NCI-H1092 treated with DMSO at 0.1 percent for 48 hours (cell line): ENCODE results near the gene SLC12A9.

Source experiments
- DNase-seq: peaks from one replicate; lab custom pipeline; 2025; lab: John Stamatoyannopoulos, UW

SLC12A9 gene

DNA sequence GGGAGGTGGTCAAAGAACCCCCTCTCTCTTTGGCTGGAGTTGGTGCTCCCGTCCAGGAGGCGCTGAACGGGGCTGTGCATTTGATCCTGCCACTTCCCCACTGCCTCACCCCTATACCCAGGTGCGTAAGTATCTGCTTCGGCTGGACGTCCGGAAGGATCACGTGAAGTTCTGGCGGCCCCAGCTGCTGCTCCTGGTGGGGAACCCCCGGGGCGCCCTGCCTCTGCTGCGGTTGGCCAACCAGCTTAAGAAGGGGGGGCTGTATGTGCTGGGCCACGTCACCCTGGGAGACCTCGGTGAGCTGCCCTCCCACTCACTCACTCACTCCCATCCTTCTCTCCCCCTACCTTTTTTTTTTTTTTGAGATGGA is 9.1 kb downstream of the SLC12A9 start:
- no peak for DNase-seq

DNA sequence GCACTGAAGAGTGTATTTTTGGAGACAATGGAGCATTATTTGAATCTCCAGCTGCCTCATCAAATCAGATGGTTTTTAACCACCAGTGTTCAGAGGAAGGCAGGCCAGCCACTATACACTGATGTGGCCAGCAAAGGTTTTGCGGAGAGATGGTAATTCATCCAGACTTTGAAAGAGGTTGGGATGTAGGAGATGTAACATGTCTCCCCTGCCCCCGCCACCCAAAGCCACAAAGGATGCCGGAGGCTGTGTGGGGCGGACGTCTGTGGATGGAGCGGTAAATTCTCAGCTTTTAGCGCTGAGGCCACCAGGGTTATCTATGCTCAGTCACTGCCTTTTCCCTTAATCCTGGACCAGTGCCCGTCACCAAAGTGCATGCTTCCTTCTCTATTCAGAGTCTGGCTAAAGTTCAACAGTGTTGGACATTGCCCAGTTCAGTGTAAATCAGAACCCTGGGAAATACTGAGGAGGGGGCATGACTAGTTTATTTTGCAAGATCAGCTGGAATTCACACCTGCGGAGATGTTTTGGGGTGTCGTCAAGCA is 11.0 kb downstream of the SLC12A9 start:
- DNase-seq: peak; percentile 53

DNA sequence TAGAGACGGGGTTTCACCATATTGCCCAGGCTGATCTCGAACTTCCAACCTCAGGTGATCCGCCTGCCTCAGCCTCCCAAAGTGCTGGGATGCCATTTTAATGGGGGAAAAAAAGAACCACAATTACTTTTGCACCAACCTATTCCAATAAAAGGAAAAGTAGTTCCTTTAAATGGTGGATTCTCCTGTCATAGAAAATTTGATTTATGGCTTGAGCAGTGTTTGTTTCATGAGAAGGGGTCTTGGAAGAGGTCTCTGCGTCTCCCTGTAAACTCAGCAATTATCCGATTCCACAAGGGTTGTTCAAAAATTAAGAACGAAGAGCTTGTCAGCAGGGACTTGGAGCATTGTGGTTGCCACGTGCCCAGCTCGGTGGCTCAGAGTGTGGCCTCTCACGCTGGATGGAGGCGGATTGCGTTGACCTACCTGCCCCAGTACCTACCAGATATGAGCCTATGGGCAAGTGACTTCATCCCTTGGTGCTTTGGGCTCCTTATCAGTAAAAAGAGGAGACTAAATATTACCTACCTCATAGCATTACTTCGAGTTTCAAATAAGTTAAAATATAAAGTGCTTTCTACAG is 11.8 kb downstream of the SLC12A9 start:
- no peak for DNase-seq

- peak; percentile 21 for DNase-seq
Observed at GRCh38 chr7:100865372-100865911, 12.9 kb downstream of the SLC12A9 start.

- DNase-seq: peak; percentile 66
Observed at GRCh38 chr7:100865938-100866728, 13.6 kb downstream of the SLC12A9 start.

- DNase-seq: no peak
Observed at GRCh38 chr7:100866729-100867039, 14.2 kb downstream of the SLC12A9 start.

- no peak for DNase-seq
Observed at GRCh38 chr7:100867040-100867775, 14.7 kb downstream of the SLC12A9 start, which contains the start of gene TRIP6. Gene TRIP6, plus strand, starts transcription at chr7:100867387. Its CDS starts 111 bp downstream, at chr7:100867498.

DNA sequence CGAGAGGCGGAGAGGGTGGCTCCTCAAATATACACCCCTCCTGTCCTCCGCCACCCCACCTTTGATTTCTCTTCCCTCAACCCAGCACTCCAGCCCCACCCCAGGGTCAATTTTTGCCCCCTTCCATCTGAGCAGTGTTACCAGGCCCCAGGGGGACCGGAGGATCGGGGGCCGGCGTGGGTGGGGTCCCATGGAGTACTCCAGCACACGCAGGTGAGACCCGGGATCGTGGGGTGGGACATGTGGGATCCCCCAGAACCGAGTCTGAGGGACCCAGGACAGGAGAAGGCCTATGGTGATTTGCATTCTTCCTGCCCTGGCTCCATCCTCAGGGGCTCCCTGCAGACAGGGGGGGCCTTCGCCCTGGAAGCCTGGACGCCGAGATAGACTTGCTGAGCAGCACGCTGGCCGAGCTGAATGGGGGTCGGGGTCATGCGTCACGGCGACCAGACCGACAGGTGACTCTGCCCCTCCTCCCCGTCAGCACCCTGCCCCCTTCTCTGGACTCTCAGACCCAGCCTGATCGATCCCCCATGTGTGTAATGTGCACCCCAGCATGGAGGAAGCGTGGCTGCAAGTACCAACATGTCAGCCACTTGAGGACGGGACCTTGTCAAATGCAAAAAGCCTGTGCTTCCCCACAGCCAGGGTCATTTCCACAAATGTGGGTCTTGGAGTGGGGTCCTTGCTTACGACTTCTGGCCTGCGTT is 15.4 kb downstream of the SLC12A9 start:
- no peak for DNase-seq

DNA sequence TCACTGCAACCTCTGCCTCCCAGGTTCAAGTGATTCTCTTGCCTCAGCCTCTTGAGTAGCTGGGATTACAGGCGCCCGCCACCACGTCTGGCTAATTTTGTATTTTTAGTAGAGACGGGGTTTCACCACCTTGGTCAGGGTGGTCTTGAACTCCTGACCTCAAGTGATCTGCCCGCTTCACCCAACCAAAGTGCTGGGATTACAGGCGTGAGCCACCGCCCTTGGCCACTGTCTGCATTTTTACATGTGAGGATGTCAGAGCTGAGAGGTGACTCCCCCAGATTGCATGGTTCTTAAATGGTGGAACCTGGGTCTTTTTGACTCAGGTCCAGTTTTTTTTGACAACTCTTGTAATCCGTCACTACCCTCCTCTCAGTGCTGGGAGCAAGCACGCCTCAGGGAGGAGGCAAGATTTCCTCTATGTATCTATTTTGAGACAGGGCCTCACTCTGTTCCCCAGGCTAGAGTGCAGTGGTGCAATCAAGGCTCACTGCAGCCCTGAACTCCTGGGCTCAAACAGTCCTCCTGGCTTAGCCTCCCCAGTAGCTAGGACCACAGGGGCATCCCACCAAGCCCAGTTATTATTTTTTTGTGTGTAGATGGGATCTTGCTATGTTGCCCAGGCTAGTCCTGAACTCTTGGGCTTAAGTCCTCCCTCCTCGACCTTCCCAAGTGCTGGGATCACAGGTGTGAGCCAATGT is 21.2 kb downstream of the SLC12A9 start:
- no peak for DNase-seq

- no peak for DNase-seq
Observed at GRCh38 chr7:100874300-100874576, 21.7 kb downstream of the SLC12A9 start.

DNA sequence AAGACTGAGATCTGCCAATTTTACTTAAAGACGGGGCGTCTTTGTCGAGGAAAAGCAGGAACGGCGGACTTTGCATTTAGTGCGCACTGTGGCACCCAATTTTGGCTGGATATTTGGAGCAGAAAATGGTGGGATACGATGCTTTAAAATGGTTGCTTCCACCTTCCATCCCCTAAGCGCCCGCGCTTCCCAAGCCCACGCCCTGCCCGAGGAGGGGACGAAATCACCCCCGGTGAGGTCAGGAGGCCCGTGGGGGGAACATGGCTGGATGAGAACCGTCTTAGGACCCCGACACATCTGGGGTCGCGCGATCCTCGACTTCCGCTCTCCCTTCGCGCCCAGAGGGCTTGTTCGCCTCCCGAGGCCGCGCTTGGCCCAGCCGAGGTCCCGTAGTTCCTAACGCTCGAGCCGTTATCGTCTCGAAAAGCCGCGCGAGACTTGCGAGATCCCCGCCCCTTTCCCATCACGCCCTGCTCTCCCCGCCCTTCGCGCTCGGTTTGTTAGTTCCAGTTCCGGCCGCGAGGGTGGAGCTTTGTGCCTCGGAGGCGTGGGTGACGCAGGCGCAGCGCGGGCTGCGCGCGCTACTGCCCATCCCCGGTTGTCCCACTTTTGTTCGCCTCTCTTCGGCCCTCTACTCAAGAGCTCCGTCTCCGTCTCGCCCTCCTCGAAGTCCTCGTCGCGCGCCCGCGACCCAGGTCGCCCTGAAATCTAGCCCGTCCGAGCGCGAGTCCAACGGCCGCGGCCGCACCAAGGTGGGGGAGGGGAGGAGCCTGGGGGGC is 22.3 kb downstream of the SLC12A9 start, which contains the start of gene SRRT:
SRRT (plus strand) TSS at position 527 of the 779 bp plus-strand sequence. CDS start 488 bp downstream, outside the sequence.
- peak; percentile 99 for DNase-seq

DNA sequence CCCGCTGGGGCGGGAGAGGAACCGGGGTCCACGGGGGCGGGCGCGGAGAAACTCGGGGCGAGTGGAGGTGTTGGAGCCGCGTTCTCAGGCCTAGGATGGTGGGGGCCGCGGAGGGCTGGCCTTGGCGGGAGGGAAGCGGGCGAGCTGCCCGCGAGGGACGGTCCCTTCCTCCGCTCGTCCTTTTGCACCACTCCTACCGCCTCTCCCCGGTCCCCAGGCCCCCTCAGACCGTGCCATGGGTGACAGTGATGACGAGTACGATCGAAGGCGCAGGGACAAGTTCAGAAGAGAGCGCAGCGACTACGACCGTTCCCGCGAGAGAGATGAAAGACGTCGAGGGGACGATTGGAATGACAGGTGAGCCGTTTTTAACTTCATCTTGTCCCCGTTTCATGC is 22.8 kb downstream of the SLC12A9 start:
- DNase-seq: peak; percentile 55

DNA sequence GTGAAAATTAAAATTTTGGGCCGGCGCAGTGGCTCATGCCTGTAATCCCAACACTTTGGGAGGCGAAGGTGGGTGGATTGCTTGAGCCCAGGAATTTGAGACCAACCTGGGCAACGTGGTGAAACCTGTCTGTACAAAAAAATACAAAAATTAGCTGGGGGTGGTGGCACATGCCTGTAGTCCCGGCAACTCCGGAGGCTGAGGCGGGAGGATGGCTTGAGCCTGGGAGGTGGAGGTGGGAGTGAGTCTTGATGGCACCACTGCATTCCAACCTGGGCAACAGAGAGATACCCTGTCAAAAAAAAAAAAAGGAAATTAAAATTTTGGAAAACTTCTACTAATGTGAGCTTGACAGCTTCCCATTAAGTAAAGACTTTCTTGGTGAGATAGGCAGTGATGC is 25.5 kb downstream of the SLC12A9 start:
- no peak for DNase-seq

- no peak for DNase-seq
Observed at GRCh38 chr7:100878685-100879084, 26.2 kb downstream of the SLC12A9 start.

- DNase-seq: no peak
Observed at GRCh38 chr7:100879685-100880261, 27.3 kb downstream of the SLC12A9 start.

GRCh38 chr7:100880645-100881044 is 28.1 kb downstream of the SLC12A9 start:
- DNase-seq: no peak

- DNase-seq: no peak
Observed at GRCh38 chr7:100881136-100881535, 28.6 kb downstream of the SLC12A9 start.

GRCh38 chr7:100882201-100882600 is 29.7 kb downstream of the SLC12A9 start:
- no peak for DNase-seq

GRCh38 chr7:100882785-100883526 is 30.4 kb downstream of the SLC12A9 start:
- no peak for DNase-seq
